K562 (cell line): ENCODE results near the gene CGGBP1. TPM values are rescaled to one million over a fixed set of nuclear protein-coding genes. Genes with fewer than 3 reads are reported as not detected.

Experiments used
- BCOR ChIP-seq: fragments of 450-650 bp; IDR thresholded peaks from 2 replicates; pipeline ENCODE4 v1.6.1; 2016
- CHD4 ChIP-seq: fragments of 200-600 bp; sonication (generic); IDR thresholded peaks from 3 replicates; pipeline ENCODE4 v1.6.1; 2012; ENCODE audit warnings: low read depth, mild to moderate bottlenecking, mixed read lengths, low read length, inconsistent platforms; ENCODE audit not compliant: insufficient read depth, insufficient replicate concordance, poor library complexity, severe bottlenecking
- ERF ChIP-seq: fragments of 450-650 bp; formaldehyde crosslinking; IDR thresholded peaks from 2 replicates; pipeline ENCODE4 v1.4.0; 2020; ENCODE audit warnings: mild to moderate bottlenecking, mixed read lengths
- KLF6 ChIP-seq: fragments of 250-450 bp; sonication (Bioruptor Pico); IDR thresholded peaks from 2 replicates; pipeline ENCODE4 v1.4.0; 2020; ENCODE audit warnings: mild to moderate bottlenecking, moderate library complexity, borderline replicate concordance
- MAFG ChIP-seq: fragments of 450-650 bp; conservative IDR thresholded peaks from 2 replicates; pipeline ENCODE4 v1.6.1; 2016; ENCODE audit warnings: missing genetic modification characterization, missing compliant biosample characterization
- NCOA4 ChIP-seq: fragments of 450-650 bp; IDR thresholded peaks from 2 replicates; pipeline ENCODE4 v1.6.1; 2018; ENCODE audit warnings: mild to moderate bottlenecking; ENCODE audit not compliant: partially characterized antibody
- NCOR1 ChIP-seq: fragments of 450-650 bp; IDR thresholded peaks from 2 replicates; pipeline ENCODE4 v1.6.1; 2016; ENCODE audit warnings: mild to moderate bottlenecking, moderate library complexity
- SAFB ChIP-seq: fragments of 200-400 bp; formaldehyde crosslinking; IDR thresholded peaks from 2 replicates; pipeline ENCODE4 v1.6.1; 2017; ENCODE audit warnings: low read depth, low read length, borderline replicate concordance
- SAFB2 ChIP-seq: fragments of 200-400 bp; formaldehyde crosslinking; IDR thresholded peaks from 2 replicates; pipeline ENCODE4 v1.6.1; 2018; ENCODE audit warnings: borderline replicate concordance, low read length, low read depth, moderate library complexity; ENCODE audit not compliant: severe bottlenecking
- ZNF239 ChIP-seq: fragments of 250-450 bp; sonication (Bioruptor Pico); IDR thresholded peaks from 2 replicates; pipeline ENCODE4 v1.4.0; 2020; ENCODE audit warnings: mild to moderate bottlenecking
- ZNF354B ChIP-seq: fragments of 250-450 bp; sonication (Bioruptor Pico); IDR thresholded peaks from 2 replicates; pipeline ENCODE4 v1.4.0; 2020
- ZNF668 ChIP-seq: fragments of 250-450 bp; sonication (Bioruptor Pico); IDR thresholded peaks from 2 replicates; pipeline ENCODE4 v1.8.0; 2022; ENCODE audit warnings: mild to moderate bottlenecking, inconsistent platforms
- ZNF76 ChIP-seq: fragments of 250-450 bp; sonication (Bioruptor Pico); IDR thresholded peaks from 2 replicates; pipeline ENCODE4 v1.4.0; 2020; ENCODE audit warnings: mild to moderate bottlenecking, moderate library complexity, borderline replicate concordance
- polyA plus RNA-seq, 8 experiments: library from polyadenylated mRNA; depleted of rRNA in 4 of 8; stranded (reverse) in 5 of 8; unstranded in 3 of 8; fragments of >200 nt; fragmentation: Nextera tagmentation in 2 of 8; fragmentation: Illumina TruSeq in 1 of 8; extraction: Ambion mirVana in 2 of 8; extraction: Trizol in 1 of 8; gene quantifications; 2 replicates each; pipeline versions ENCODE4 v1.2.1 to v1.2.3, GENCODE V29; 2011 to 2014; ENCODE audit warnings: inconsistent platforms in 1 of 8, missing spikeins in 1 of 8
- total RNA-seq, 7 experiments: library from RNA; depleted of rRNA in 6 of 7; stranded (reverse); fragments of >200 nt in 6 of 7; fragmentation: Illumina TruSeq in 2 of 7; extraction: Trizol in 2 of 7; gene quantifications; 2 replicates each; pipeline versions ENCODE4 v1.2.1 to v1.2.3, GENCODE V29; 2011 to 2021; ENCODE audit warnings: low replicate concordance in 1 of 7
- TF ChIP-seq, protein P1 (sequence below), 2 experiments: fragments of 200-800 bp in 1 of 2; sonication (Bioruptor generic) in 1 of 2; sonication (generic) in 1 of 2; formaldehyde crosslinking in 1 of 2; IDR thresholded peaks in 1 of 2; conservative IDR thresholded peaks in 1 of 2; 2 replicates each; pipeline versions ENCODE4 v1.5.0 to v1.6.1; 2016 to 2020; ENCODE audit warnings: missing compliant biosample characterization in 1 of 2, missing genetic modification characterization in 1 of 2, missing genetic modification reagents in 1 of 2
- TF ChIP-seq, protein P2 (sequence below): fragments of 250-450 bp; sonication (Bioruptor Pico); IDR thresholded peaks from 2 replicates; pipeline ENCODE4 v1.5.1; 2021; ENCODE audit warnings: mild to moderate bottlenecking
- TF ChIP-seq, protein P3 (sequence below), 2 experiments: fragments of 450-650 bp; formaldehyde crosslinking in 1 of 2; IDR thresholded peaks; 2 replicates each; pipeline versions ENCODE4 v1.4.0 to v1.6.1; 2014 to 2020; ENCODE audit warnings: mild to moderate bottlenecking in 2 of 2, borderline replicate concordance in 1 of 2, low read depth in 1 of 2

CGGBP1 gene
- total and polyA plus RNA-seq, 9 of the 15 experiments (the other 6 are each of a cell fraction or from before 2014, with no cell fraction given) = 14.4 to 47.8 (median 37.8) TPM

DNA sequence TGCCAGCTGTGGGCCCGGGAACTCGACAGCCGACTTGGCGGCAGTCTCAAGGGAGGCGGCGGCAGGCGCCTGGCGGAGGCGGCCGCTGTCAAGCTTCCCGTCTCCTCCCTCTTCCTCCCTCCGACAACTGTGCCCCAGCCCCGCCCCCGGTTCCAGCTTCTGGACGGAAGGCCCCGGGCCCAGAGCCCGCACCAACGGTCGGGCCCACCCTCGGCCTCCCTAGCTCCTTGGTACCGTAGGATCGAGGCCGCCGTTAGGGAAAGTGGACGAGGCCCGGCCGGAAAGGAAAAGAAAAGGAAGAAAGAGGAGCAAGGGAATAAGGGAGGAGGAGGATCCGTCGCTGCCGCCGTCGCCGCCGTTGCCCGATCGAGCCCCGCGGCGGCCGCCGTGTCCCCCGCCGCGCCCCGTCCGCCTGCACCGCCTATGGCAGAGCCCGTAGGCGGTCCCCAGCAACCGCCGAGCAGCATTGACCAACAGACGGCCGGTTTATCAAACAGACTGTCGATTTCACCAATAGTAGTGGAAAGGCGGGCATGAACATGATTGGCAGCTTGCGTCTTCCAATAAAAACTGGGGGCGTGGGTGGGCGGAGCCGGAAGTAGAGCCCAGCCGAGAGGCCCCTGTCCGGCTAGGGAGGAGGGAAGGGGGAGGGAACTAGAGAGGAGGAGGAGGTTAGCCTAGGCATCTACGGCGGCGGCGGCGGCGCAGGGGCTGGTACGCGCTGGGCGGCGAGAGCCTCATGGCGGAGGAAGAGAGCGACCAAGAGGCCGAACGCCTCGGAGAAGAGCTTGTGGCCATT is at the start of gene CGGBP1, which contains the start of gene ZNF654 (continued):
- TF ChIP-seq, protein P1, sequence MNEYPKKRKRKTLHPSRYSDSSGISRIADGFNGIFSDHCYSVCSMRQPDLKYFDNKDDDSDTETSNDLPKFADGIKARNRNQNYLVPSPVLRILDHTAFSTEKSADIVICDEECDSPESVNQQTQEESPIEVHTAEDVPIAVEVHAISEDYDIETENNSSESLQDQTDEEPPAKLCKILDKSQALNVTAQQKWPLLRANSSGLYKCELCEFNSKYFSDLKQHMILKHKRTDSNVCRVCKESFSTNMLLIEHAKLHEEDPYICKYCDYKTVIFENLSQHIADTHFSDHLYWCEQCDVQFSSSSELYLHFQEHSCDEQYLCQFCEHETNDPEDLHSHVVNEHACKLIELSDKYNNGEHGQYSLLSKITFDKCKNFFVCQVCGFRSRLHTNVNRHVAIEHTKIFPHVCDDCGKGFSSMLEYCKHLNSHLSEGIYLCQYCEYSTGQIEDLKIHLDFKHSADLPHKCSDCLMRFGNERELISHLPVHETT (CRISPR knock-in tag; conservative IDR thresholded peaks at IDR 0.05 in 1 of 2, IDR thresholded peaks at IDR 0.05 in 1 of 2) = peak in 1 of 2 experiments; percentile 86; a peak in 1 of 4 replicates
- TF ChIP-seq KLF6 (no peak), SAFB2 (no peak), ZNF668 (CRISPR knock-in tag) (no peak), BCOR (no peak), MAFG (tag) (no peak), ZNF239 (CRISPR knock-in tag) (no peak), SAFB (no peak), CHD4 (no peak), ZNF354B (CRISPR knock-in tag) (no peak), NCOA4 (no peak), ERF (CRISPR knock-in tag) (0 out of 2 replicates have a peak, but pooled peaks have one; percentile 35), ZNF76 (no peak), NCOR1 (no peak)
- TF ChIP-seq, protein P2, sequence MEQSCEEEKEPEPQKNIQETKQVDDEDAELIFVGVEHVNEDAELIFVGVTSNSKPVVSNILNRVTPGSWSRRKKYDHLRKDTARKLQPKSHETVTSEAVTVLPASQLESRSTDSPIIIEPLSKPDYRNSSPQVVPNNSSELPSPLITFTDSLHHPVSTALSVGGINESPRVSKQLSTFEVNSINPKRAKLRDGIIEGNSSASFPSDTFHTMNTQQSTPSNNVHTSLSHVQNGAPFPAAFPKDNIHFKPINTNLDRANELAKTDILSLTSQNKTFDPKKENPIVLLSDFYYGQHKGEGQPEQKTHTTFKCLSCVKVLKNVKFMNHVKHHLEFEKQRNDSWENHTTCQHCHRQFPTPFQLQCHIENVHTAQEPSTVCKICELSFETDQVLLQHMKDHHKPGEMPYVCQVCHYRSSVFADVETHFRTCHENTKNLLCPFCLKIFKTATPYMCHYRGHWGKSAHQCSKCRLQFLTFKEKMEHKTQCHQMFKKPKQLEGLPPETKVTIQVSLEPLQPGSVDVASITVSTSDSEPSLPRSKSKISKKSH (CRISPR knock-in tag) = no peak
- TF ChIP-seq, protein P3, sequence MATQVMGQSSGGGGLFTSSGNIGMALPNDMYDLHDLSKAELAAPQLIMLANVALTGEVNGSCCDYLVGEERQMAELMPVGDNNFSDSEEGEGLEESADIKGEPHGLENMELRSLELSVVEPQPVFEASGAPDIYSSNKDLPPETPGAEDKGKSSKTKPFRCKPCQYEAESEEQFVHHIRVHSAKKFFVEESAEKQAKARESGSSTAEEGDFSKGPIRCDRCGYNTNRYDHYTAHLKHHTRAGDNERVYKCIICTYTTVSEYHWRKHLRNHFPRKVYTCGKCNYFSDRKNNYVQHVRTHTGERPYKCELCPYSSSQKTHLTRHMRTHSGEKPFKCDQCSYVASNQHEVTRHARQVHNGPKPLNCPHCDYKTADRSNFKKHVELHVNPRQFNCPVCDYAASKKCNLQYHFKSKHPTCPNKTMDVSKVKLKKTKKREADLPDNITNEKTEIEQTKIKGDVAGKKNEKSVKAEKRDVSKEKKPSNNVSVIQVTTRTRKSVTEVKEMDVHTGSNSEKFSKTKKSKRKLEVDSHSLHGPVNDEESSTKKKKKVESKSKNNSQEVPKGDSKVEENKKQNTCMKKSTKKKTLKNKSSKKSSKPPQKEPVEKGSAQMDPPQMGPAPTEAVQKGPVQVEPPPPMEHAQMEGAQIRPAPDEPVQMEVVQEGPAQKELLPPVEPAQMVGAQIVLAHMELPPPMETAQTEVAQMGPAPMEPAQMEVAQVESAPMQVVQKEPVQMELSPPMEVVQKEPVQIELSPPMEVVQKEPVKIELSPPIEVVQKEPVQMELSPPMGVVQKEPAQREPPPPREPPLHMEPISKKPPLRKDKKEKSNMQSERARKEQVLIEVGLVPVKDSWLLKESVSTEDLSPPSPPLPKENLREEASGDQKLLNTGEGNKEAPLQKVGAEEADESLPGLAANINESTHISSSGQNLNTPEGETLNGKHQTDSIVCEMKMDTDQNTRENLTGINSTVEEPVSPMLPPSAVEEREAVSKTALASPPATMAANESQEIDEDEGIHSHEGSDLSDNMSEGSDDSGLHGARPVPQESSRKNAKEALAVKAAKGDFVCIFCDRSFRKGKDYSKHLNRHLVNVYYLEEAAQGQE (IDR thresholded peaks at IDR 0.05; ENCODE audit: borderline replicate concordance) = no peak
- TF ChIP-seq, protein P3 (CRISPR knock-in tag; IDR thresholded peaks at IDR 0.05; ENCODE audit: low read depth) = no peak
